Dedifferentiated amniotic fluid mesenchymal stem cell (primary cell): ENCODE measurements around the gene KRT25.
A peak's percentile ranks its signal among the peaks of the same experiment; 100 is the strongest.

ENCODE experiments used
- DNase-seq: peaks from one replicate; pipeline ENCODE4 v3.0.0-alpha.2; 2016; ENCODE audit errors: extremely low spot score

Gene KRT25, protein sequence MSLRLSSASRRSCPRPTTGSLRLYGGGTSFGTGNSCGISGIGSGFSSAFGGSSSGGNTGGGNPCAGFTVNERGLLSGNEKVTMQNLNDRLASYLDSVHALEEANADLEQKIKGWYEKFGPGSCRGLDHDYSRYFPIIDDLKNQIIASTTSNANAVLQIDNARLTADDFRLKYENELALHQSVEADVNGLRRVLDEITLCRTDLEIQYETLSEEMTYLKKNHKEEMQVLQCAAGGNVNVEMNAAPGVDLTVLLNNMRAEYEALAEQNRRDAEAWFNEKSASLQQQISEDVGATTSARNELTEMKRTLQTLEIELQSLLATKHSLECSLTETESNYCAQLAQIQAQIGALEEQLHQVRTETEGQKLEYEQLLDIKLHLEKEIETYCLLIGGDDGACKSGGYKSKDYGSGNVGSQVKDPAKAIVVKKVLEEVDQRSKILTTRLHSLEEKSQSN

DNA sequence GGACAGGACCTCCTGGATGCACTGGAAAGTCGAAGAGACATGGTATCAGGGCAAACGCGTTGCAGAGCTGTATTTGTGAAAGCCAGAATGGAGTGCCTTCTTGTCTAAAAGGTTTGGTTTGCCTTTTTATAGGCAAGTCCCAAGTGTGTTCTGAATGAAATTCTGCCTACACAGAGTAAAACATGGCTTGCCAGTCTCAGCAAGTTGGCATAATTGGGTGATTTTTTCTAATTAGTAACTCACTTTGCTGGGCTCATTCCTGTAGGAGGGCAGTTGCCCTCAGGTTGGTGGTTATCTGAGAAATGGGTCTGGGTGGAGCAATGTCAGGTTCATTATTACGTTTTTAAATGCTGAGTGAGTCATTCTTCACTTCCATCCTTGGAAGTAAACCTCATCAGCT is at the start of gene KRT25:
Gene KRT25, minus strand, starts transcription at position 101 of the 400 bp plus-strand sequence. Its CDS starts 60 bp downstream, at position 41.
- no peak for DNase-seq

DNA sequence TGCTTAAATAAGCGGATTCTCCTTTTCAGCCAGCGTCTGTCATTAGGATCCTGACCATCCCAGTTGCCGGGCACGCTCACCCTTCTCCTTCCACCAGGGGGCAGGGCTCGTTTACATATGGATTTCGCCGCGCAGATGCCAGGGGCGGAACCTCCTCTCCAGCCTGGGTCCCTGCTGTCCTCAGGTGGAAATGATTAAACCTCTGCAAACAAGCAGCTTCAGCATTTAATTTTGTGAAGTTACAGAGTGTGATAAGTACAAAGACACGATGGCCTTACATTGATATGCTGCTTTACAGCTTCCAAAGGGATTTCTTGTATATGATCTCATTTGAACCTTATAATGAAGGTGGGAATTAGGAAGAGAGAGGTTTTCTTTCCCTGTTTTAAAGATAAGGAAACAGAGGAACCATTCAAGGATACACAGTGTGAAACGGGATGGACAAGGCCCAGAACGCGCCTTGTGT is 48.5 kb upstream of the KRT25 start:
- peak; percentile 72 for DNase-seq

DNA sequence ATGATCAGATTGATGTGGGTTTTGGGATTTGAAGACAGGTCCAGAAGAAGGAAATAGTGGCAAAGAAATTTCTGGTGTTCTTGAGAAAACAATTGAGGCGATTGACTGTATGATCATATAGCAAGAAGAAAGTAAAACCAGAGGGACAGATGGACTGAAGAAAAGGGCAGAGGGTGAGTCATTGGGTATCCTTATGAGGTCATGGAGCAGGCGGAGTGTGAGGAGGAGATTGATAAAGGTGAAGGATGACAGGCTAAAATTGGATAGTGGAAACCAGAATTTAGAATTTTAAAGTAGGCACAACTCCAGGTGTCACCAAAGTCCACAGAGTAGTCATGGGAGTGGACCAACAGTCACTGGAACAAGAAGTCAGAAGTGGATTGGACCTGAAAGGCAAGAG is 46.0 kb upstream of the KRT25 start:
- DNase-seq: no peak

DNA sequence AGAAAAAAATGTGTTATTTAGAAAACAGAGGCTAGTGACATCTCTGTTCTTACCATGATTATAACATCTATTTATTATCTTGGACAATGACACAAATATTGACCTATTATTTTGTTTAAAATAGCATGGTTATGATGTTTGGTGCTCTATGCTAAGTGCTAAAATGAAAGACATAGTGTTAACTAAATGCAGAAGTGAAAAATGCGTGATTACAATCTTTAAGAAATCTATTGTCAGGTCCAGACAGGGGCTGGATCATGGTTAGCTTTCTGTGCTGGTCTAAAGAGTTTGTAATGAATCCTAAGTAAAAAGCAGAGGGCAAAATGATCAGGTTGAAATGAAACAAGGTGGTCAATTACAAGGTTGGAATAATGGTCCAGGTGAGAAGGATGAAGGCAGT is 45.2 kb upstream of the KRT25 start:
- DNase-seq: no peak

DNA sequence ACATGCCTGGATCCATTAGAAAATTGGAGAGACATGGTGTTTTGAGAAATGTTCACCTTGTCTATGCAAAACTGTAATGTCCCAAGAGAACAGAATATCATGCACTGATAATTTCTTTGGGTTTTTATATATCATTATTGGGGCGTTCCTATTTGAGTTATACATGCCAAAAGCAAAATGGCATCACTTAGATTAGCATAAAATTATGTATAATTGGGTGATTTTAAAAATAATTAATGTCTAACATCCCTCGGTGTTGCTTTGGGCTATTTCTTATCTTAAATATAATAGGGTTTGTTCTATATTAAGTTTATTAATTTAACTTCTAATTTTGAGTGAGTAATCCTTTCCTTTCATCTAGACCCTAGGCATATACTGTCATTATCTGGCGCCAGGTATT is 44.7 kb upstream of the KRT25 start, which contains the start of gene KRT28:
Gene KRT28, minus strand, starts transcription at position 101 of the 400 bp plus-strand sequence. Its CDS starts 66 bp downstream, at position 35.
- DNase-seq: no peak

DNA sequence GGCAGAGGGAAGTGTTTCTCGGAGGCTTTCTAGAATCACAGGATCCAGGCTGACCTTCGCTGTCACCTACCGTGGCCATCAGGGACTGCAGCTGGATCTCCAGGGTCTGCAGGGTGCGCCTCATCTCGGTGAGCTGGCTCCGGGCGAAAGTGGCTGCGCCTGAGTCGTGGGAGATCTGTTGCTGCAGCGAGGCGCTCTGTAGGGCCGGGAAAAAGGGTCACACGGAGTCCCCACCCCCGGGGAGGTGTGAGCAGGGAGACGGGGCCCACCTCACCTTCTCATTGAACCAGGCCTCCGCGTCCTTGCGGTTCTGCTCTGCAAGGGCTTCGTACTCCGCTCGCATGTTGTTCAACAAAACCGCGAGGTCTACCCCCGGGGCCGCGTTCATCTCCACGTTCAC is 41.7 kb upstream of the KRT25 start:
- DNase-seq: no peak

DNA sequence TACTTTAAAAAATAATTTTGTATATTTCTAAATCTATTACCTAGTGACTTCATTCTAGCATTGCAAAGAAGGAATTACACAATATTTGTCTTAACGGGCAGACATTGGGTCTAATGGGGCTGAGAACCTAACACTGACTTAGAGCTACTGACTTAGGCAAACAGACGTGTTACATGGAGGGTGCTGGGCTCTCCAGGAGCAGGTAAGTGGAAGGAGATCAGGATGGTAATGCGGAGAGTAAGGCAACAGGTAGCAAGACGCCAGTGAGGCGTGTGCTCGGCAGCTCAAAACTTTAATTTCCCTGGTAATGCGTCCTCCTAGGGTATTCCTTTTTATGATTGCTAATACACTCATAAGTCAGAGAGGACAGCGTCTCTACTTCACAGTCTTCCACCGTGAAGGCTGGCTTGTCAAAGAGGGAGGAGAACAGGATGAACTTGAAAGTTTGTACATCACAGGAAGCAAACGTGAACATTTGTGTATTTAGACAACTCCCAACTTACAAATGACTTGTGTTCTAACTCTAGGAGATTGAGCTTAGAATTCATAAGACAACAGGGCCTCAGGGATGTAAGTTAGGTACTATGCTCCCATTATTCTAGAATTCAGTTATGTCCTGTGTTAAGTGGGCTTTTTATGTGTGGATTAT is 40.0 kb upstream of the KRT25 start:
- DNase-seq: no peak

DNA sequence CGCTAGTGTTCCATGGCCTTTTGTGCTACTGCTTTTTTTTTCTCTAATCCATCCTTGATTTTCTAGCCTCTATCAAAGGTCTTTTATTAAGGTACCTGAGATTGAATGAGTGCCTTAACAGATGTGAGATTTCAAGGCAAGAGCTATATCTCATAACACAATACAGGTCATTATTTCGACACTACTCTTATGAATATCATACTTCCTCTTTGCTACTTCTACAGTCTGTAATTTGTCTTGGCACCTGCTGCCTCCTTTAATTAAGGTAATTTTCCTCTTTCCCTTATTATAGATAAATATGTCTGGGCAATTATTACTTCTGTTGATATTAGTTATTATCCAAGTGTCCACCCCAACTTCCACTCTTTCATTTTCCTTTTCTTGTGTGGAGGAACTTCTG is 39.3 kb upstream of the KRT25 start:
- no peak for DNase-seq

DNA sequence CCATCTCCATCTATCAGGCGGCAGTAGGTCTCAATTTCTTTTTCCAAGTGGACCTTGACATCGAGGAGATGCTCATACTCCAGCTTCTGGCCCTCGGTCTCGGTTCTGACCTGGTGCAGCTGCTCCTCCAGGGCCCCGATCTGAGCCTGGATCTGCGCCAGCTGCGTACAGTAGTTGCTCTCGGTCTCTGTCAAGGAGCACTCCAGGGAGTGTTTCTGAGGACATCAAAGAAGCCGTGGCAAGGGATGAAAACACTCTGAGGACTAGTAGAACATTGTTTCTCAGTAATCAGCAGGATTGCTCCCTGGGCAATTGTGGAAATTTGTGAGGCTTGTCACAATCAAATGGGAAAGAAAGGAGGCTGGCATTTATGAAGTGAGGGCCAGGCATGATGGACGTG is 38.7 kb upstream of the KRT25 start:
- DNase-seq: no peak

DNA sequence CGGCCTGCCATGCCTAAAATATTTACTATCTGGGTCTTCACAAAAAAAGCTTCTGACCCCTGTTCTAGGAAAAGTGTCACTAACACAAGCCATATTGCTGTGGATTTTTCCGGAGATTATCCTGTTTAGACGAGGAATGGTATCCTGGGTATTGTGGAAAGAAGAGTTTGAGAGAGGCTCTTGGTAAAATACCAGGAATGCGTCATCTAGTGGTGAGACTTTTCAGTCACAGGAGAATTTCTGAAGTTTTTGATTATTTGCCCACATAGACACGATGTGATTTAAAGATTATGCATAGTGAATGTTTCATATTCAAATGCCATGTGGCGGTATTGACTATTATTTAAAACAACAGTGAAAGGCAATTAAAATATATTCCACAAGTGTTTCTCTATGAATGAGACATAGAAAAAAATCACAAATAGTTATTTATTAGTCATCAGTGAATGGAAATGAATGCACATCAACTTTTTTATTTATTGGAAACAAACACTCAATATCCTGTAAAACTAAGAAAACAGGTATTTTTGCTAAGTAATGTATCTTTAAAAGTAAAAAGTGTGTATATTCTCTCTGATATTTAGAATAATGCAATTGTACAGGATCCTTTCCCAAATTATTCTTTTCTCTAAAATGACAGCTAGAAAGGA is 36.8 kb upstream of the KRT25 start:
- DNase-seq: peak; percentile 68

DNA sequence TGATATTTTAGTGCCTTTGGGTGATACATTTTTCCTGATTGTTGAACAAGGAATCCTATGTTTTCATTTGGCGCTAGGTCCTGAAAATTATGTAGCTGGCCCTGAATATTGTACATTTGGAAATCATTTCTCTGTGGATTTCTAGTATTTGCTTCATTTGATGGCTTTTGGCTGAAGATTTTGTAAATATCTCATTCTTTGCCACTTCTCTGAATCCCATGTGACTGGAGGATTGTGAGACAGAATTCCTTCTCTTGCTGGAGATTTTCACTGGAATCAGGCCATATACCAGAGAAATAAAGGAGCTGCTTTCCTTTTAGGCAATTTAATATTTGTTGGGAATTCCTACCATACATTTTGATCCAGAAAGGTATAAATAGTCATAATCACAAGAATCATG is 36.0 kb upstream of the KRT25 start:
- DNase-seq: peak; percentile 21

DNA sequence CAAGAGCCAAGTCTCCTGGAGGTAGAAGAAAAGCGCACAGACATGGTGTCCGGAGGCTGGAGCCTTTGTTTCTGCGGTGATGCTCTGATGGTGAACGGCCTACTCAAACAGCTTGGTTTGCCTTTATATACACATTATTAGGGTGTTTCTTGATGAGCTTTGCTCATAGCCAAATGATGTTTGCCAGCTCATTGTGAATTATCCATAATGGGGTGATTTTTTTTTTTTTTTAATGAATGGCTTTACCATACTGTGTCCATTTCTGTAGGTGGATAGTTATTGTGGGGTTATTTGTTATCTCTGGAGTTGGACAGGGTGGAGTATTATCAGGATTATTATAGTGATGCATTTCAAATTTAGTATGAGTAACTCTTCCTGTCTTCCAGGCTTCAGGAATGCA is 27.3 kb upstream of the KRT25 start, which contains the start of gene KRT27:
Gene KRT27, minus strand, starts transcription at position 101 of the 400 bp plus-strand sequence. Its CDS starts 57 bp downstream, at position 44.
- DNase-seq: no peak

DNA sequence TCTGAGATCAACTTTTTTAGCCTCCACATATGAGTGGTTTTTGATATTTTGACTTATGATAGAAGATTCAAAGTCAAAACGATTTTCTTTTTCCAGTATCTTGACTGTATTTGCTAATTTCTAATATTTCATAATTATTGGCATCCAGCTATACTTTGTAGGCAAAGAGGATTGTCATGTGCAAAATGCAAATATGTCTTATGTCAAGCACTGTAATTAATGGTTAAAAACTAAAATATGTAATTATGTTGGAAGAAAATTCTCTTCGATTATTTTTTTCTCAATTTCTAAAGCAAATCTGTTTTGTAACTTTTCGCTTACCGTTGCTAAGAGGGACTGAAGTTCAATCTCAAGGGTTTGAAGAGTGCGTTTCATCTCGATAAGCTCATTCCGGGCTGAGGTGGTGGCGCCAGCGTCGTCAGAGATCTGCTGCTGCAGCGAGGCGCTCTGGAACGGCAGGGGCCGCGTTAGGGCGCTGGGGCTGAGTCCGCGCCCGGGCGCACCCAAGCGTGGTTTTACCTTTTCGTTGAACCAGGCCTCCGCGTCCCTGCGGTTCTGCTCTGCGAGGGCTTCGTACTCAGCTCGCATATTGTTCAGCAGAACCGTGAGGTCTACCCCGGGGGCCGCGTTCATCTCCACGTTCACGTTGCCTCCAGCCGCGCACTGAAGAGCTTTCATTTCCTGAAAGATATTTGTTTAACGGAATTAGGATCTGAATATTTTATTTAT is 24.2 kb upstream of the KRT25 start:
- no peak for DNase-seq

DNA sequence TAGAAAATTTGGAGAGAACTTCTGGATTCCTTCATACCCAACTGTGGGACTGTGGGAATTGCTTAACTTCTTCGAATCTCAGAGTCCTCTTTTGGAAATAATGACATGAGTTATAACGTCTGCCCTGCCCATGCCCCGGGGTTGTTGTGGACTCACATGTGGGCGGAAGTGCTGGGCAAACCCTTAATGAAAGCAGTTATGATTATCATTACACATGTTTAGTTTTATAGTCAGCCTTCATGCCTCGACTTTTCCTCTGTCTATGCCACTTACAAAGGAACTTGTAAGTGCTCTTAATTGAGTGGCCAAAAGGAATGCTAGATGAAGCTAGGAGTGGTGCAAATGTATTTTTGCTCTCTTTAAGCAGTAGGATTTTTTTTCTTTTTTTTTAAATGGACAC is 23.3 kb upstream of the KRT25 start:
- DNase-seq: no peak

DNA sequence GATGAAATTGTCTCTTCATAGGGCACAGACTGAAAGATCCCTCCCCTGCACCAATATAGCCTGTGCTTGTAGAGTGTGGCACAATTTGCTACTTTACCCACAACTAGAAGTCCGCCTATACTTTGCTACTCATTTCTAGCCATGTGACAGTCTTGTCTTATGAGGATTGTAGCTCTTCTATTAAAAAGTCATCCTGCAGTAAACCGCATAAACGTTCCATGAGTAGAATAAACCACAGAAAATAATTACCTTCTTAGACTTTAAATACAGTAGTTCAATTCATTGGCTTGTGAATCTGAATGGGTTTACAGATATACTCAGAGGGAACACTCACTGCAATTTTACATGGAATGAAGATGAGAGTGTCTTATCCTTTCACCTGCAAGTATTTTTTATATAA is 22.8 kb upstream of the KRT25 start:
- DNase-seq: no peak

DNA sequence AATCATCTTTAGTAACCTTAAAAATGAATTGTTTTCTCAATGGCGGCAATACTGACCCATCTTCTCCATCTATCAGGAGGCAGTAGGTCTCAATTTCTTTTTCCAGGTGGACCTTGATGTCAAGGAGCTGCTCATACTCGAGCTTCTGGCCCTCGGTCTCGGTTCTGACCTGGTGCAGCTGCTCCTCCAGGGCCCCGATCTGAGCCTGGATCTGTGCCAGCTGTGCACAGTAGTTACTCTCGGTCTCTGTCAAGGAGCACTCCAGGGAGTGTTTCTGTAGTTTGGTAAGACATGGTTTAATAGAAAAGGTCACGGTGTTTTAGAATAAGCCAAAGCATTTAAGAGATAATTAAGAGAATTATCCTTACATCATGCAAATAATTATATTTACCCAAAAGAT is 22.3 kb upstream of the KRT25 start:
- DNase-seq: no peak

DNA sequence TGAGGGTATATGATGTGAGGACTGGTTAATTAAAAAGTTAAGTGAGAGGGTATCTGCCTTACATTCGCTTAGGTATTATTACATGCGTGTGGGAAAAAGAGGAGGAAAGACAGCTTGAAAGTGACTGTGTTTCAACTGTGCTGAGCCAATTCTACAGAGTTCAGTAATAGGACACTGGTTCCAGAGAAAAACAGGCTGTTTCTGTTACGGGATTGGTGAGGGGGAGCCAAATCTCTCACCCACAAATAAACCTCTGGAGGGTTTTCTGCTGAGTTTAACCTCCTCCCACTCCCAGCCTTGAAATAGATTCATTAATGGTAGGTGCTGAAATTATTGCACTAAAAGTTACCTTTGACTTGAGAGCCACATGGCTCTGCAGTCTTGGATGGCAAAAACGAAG is 20.8 kb upstream of the KRT25 start:
- DNase-seq: no peak

DNA sequence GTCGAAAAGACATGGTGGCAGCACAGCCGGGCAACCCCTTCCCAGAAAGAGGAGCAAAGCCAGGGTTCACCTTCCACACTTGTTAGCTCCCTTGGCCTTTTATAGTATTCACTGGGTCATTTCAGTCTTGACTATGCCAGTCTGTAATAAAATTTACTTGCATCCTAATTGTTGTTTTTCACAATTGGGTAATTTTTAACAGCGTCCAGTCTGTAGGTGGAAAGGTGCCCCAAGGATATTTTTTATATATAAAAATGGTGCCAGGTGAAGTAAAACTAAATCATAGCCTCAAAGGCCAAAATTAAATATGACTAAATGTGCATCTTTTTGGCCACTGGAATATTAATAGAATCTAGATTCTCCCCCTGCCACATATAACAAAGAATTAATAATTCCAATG is 17.0 kb upstream of the KRT25 start, which contains the start of gene KRT26:
Gene KRT26, minus strand, starts transcription at position 101 of the 400 bp plus-strand sequence. Its CDS starts 88 bp downstream, at position 13.
- no peak for DNase-seq

DNA sequence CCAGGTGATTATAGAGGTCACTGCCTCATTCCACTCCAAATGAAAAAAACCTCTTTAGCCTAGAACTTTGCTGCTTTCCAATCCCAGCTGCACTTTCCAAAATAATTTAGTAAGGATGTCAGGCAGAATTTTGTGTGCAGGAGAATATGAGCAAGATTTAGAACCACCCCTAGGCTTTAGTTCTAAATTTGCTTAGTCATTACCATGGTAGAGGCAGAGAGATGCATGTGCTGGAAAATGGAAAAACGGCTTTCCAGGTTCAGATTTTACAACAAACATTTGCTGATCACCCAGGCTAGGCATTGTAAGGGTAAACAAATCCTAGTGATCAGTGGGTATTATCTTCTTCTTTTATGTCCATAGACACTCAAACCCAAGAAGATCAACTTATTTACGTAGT is 10.5 kb upstream of the KRT25 start:
- DNase-seq: no peak

DNA sequence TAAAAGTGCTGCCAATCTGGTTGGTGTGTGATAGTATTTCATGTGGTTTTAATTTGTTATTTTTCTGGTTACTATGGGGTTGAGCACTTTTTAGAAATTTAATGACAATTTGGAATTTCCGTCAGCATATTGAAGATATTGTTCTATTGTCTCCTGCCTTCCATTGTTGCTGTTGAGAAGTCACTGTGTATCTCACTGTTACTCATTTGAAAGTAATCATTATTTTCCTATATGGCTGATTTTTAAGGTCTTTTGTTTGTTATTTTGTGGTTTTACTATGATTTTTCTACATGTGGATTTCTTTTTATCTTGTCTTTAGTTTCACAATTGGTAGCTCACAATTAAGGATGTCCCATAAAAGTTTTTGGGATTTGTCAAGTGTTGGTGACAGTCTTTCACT is 8.6 kb upstream of the KRT25 start:
- DNase-seq: no peak
